22Rv1 (cell line): Measurements from ENCODE around the gene TGFBR3.

Experiments
- CTCF ChIP-seq: fragments of 450-650 bp; IDR thresholded peaks from 2 replicates; pipeline ENCODE4 v1.5.1; 2017; ENCODE audit warnings: mild to moderate bottlenecking
- ZFX ChIP-seq: fragments of 450-650 bp; IDR thresholded peaks from 2 replicates; pipeline ENCODE4 v1.6.1; 2017; ENCODE audit warnings: antibody characterized with exemption, borderline replicate concordance

GRCh38 chr1:91718368-91718767 lies 167.6 kb downstream of the TGFBR3 start:
- TF ChIP-seq CTCF (no peak), ZFX (no peak)
